HCT116 (cell line): ENCODE measurements around the gene SIGLEC11. TPM values are rescaled to one million over a fixed set of nuclear protein-coding genes. Genes with fewer than 3 reads are reported as not detected.

Source experiments
- ATAC-seq: fragments of 200-7000 bp; cut with Tn5 transposase; 2 replicates; pipeline ENCODE4 v1.9.1; 2020; ENCODE audit warnings: mild to moderate bottlenecking, moderate library complexity
- BruUV-seq: library from RNA; stranded (reverse); fragments of 400-500 nt; replicated peaks from 2 replicates; lab custom pipeline; 2021; lab: Mats Ljungman, UMichigan
- CTCF ChIA-PET: fragments of 300-600 bp; sonication (Branson Sonifier 250); formaldehyde crosslinking; loops from one replicate; lab custom pipeline; 2021; ENCODE audit warnings: antibody characterized with exemption; lab: Charles Lee
- POLR2A ChIA-PET: fragments of 300-600, 350-600 bp; sonication (Branson Sonifier 250); formaldehyde crosslinking; loops from one replicate; lab custom pipeline; 2021; ENCODE audit warnings: antibody characterized with exemption; lab: Charles Lee
- RAD21 ChIA-PET, 2 experiments: fragments of 300-600 bp; sonication (Branson Sonifier 250); formaldehyde crosslinking; loops; one replicate each; lab custom pipeline; 2023; ENCODE audit warnings: low total read pairs in 2 of 2; ENCODE audit not compliant: uncharacterized antibody in 2 of 2, unreplicated experiment in 2 of 2, low non-redundant PET in 1 of 2; lab: Charles Lee
- DNase-seq: peaks from one replicate; pipeline ENCODE4 v3.0.0-alpha.2; 2010; ENCODE audit warnings: low read depth, low spot score
- H2AFZ ChIP-seq: fragments of 200-600 bp; shearing (Covaris generic), sonication (generic); 2 replicates; pipeline ENCODE4 v1.6.1; 2017; ENCODE audit warnings: low read depth, mixed run types, mixed read lengths, antibody characterized with exemption, low read length; ENCODE audit not compliant: poor library complexity, severe bottlenecking
- H3K27ac ChIP-seq: 2 replicates; pipeline ENCODE4 v1.5.1; 2012; ENCODE audit warnings: low read depth, low read length
- H3K27me3 ChIP-seq: fragments of 200-600 bp; sonication (generic); 2 replicates; pipeline ENCODE4 v1.6.1; 2016; ENCODE audit warnings: mixed run types, low read length, mixed read lengths; ENCODE audit not compliant: insufficient read depth
- H3K36me3 ChIP-seq, 2 experiments: fragments of 200-500 bp in 1 of 2; fragments of 200-600 bp in 1 of 2; sonication (Bioruptor generic) in 1 of 2; sonication (generic) in 1 of 2; 2 replicates each; pipeline versions ENCODE4 v1.5.1 to v1.6.1; 2014 to 2016; ENCODE audit warnings: low read length in 2 of 2, inconsistent platforms in 1 of 2, mixed read lengths in 1 of 2, mixed run types in 1 of 2; ENCODE audit not compliant: insufficient read depth in 2 of 2, control insufficient read depth in 1 of 2
- H3K4me1 ChIP-seq, 2 experiments: fragments of 200-600 bp in 1 of 2; sonication (generic) in 1 of 2; 2 replicates each; pipeline versions ENCODE4 v1.5.1 to v1.6.1; 2012 to 2017; ENCODE audit warnings: low read length in 2 of 2, inconsistent platforms in 1 of 2, mild to moderate bottlenecking in 1 of 2, mixed read lengths in 1 of 2, mixed run types in 1 of 2, moderate library complexity in 1 of 2; ENCODE audit not compliant: insufficient read depth in 2 of 2, control insufficient read depth in 1 of 2
- H3K4me2 ChIP-seq: fragments of 200-600 bp; sonication (generic); 2 replicates; pipeline ENCODE4 v1.6.1; 2017; ENCODE audit warnings: mixed run types, low read length, mixed read lengths
- H3K4me3 ChIP-seq, 2 experiments: fragments of 200-600 bp in 1 of 2; sonication (generic) in 1 of 2; replicated peaks in 1 of 2; 2 replicates each; pipeline ENCODE4 v1.5.1; 2011 to 2016; ENCODE audit warnings: low read length in 2 of 2, control low read depth in 1 of 2, low read depth in 1 of 2, mild to moderate bottlenecking in 1 of 2, mixed read lengths in 1 of 2, mixed run types in 1 of 2
- H3K79me2 ChIP-seq: fragments of 200-600 bp; sonication (generic); 2 replicates; pipeline ENCODE4 v1.6.1; 2017; ENCODE audit warnings: mild to moderate bottlenecking, mixed run types, low read length, moderate library complexity, mixed read lengths; ENCODE audit not compliant: insufficient read depth
- H3K9ac ChIP-seq: fragments of 200-600 bp; sonication (generic); 2 replicates; pipeline ENCODE4 v1.6.1; 2016; ENCODE audit warnings: low read length, mixed read lengths
- H3K9me2 ChIP-seq: fragments of 200-600 bp; sonication (generic), shearing (Covaris generic); 2 replicates; pipeline ENCODE4 v1.6.1; 2017; ENCODE audit warnings: mixed run types, mild to moderate bottlenecking, moderate library complexity; ENCODE audit not compliant: insufficient read depth
- H3K9me3 ChIP-seq, 2 experiments: fragments of 200-500 bp in 1 of 2; fragments of 200-600 bp in 1 of 2; sonication (Bioruptor generic) in 1 of 2; sonication (generic) in 1 of 2; 2 replicates each; pipeline ENCODE4 v1.6.1; 2014 to 2017; ENCODE audit warnings: low read length in 2 of 2, mixed read lengths in 2 of 2, inconsistent platforms in 1 of 2, low read depth in 1 of 2, mild to moderate bottlenecking in 1 of 2, mixed run types in 1 of 2, moderate library complexity in 1 of 2; ENCODE audit not compliant: control insufficient read depth in 1 of 2, insufficient read depth in 1 of 2
- H4K20me1 ChIP-seq: fragments of 200-600 bp; sonication (generic), shearing (Covaris generic); 2 replicates; pipeline ENCODE4 v1.6.1; 2017; ENCODE audit warnings: mixed run types, mild to moderate bottlenecking, moderate library complexity; ENCODE audit not compliant: insufficient read depth
- CBX3 ChIP-seq: IDR thresholded peaks from 2 replicates; pipeline ENCODE4 v1.6.1; 2012; ENCODE audit warnings: low read depth
- ELF1 ChIP-seq: IDR thresholded peaks from 2 replicates; pipeline ENCODE4 v1.6.1; 2012; ENCODE audit warnings: low read depth, borderline replicate concordance
- EZH2phosphoT487 ChIP-seq: fragments of 200-600 bp; IDR thresholded peaks from 2 replicates; pipeline ENCODE4 v1.6.1; 2018; ENCODE audit warnings: antibody characterized with exemption, borderline replicate concordance
- FOSL1 ChIP-seq: IDR thresholded peaks from 2 replicates; pipeline ENCODE4 v1.6.1; 2012; ENCODE audit warnings: low read depth
- POLR2AphosphoS5 ChIP-seq: IDR thresholded peaks from 2 replicates; pipeline ENCODE4 v1.6.1; 2011; ENCODE audit warnings: mild to moderate bottlenecking, low read depth, low read length, moderate library complexity
- RAD21 ChIP-seq: IDR thresholded peaks from 2 replicates; pipeline ENCODE4 v1.6.1; 2012; ENCODE audit warnings: low read depth, mild to moderate bottlenecking
- SP1 ChIP-seq: IDR thresholded peaks from 2 replicates; pipeline ENCODE4 v1.6.1; 2012; ENCODE audit warnings: low read depth
- TCF7L2 ChIP-seq: IDR thresholded peaks from 2 replicates; pipeline ENCODE4 v1.7.0; 2011; ENCODE audit warnings: borderline replicate concordance, inconsistent platforms; ENCODE audit not compliant: insufficient read depth, insufficient read length; ENCODE audit errors: extremely low read depth
- ZFX ChIP-seq: fragments of 450-650 bp; IDR thresholded peaks from 2 replicates; pipeline ENCODE4 v1.6.1; 2017
- intact Hi-C: fragments of 100-400 bp; cut with micrococcal nuclease; formaldehyde crosslinking; loops from 2 replicates; pipeline ENCODE4 v1.10.0; 2022
- total RNA-seq: library from RNA; stranded (reverse); gene quantifications from one replicate; pipeline ENCODE4 v1.2.1, GENCODE V29; 2021; ENCODE audit not compliant: unreplicated experiment
- TF ChIP-seq, protein P1 (sequence below): IDR thresholded peaks from 2 replicates; pipeline ENCODE4 v1.6.1; 2011; ENCODE audit warnings: mild to moderate bottlenecking, low read length, moderate library complexity; ENCODE audit not compliant: insufficient replicate concordance; ENCODE audit errors: extremely low read depth
- TF ChIP-seq, protein P2 (sequence below): IDR thresholded peaks from 2 replicates; pipeline ENCODE4 v1.6.1; 2012

The SIGLEC11 gene
- total RNA-seq, 1 experiment from 2014 or later = not detected

DNA sequence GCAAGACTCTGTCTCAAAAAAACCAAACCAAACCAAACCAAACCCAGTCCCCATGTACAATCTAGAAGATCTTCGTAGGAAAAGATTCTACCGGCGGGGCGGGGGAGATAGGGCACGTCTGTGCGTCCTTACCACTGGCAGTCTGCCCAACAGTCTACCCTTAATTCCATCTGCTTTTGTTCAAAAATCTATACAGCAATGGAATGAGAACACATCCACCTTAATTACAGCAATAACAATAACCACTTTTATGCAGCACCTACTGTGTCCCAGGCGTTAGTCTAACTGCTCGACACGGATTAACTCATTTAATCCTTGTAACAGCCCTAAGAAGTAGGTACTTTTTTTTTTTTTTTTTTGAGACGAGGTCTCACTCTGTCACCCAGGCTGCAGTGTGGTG lies 34.5 kb downstream of the SIGLEC11 start:
- no peak overlapping the region for H3K9ac ChIP-seq
- ChIA-PET POLR2A (no interaction called here), CTCF (no interaction called here), RAD21 (no interaction called here)
- BruUV-seq = no TSS peak
- intact Hi-C loops = no loop called here
- H2AFZ ChIP-seq = no peak overlapping the region
- DNase-seq = no peak
- H3K9me2 ChIP-seq = no peaks in the 10 kb centered on the region
- no peak for TF ChIP-seq ELF1
- no peak for TF ChIP-seq ZFX
- TF ChIP-seq, protein P1, sequence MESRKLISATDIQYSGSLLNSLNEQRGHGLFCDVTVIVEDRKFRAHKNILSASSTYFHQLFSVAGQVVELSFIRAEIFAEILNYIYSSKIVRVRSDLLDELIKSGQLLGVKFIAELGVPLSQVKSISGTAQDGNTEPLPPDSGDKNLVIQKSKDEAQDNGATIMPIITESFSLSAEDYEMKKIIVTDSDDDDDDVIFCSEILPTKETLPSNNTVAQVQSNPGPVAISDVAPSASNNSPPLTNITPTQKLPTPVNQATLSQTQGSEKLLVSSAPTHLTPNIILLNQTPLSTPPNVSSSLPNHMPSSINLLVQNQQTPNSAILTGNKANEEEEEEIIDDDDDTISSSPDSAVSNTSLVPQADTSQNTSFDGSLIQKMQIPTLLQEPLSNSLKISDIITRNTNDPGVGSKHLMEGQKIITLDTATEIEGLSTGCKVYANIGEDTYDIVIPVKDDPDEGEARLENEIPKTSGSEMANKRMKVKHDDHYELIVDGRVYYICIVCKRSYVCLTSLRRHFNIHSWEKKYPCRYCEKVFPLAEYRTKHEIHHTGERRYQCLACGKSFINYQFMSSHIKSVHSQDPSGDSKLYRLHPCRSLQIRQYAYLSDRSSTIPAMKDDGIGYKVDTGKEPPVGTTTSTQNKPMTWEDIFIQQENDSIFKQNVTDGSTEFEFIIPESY = no peak
- TF ChIP-seq RAD21 = no peak
- no peak for TF ChIP-seq FOSL1
- TF ChIP-seq TCF7L2 = no peak
- no peak for TF ChIP-seq POLR2AphosphoS5
- TF ChIP-seq SP1 = no peak
- TF ChIP-seq EZH2phosphoT487 = no peak
- TF ChIP-seq, protein P2, sequence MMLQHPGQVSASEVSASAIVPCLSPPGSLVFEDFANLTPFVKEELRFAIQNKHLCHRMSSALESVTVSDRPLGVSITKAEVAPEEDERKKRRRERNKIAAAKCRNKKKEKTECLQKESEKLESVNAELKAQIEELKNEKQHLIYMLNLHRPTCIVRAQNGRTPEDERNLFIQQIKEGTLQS = no peak
- TF ChIP-seq CBX3 = no peak
- peaks cover 11 to 29% of the 10 kb centered on the region in 2 experiments; a peak in 3 of 4 replicates for H3K4me1 ChIP-seq
- no peak overlapping the region for H3K4me2 ChIP-seq
- no peak overlapping the region for H3K4me3 ChIP-seq
- H3K79me2 ChIP-seq = peaks cover 85% of the 10 kb centered on the region
- no peaks in the 10 kb centered on the region for H3K27me3 ChIP-seq
- H3K36me3 ChIP-seq = peaks cover 18 to 40% of the 10 kb centered on the region in 2 experiments
- peaks cover 7% of the 10 kb centered on the region; the same call in 1 of the 2 replicates for H4K20me1 ChIP-seq
- no peaks in the 10 kb centered on the region for H3K9me3 ChIP-seq
- ATAC-seq = no peak
- no peak overlapping the region for H3K27ac ChIP-seq
